NCI-H2029 treated with DMSO at 0.1 percent for 48 hours (cell line): Measurements from ENCODE around the gene CCR9.
"Not testable (repeated sequence)": the region's sequence is repeated elsewhere in the genome, so short reads cannot be mapped to it uniquely, and the experiment has no call there.

Experiments used
- DNase-seq: peaks from one replicate; lab custom pipeline; 2025; lab: John Stamatoyannopoulos, UW

CCR9 gene, protein sequence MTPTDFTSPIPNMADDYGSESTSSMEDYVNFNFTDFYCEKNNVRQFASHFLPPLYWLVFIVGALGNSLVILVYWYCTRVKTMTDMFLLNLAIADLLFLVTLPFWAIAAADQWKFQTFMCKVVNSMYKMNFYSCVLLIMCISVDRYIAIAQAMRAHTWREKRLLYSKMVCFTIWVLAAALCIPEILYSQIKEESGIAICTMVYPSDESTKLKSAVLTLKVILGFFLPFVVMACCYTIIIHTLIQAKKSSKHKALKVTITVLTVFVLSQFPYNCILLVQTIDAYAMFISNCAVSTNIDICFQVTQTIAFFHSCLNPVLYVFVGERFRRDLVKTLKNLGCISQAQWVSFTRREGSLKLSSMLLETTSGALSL

DNA sequence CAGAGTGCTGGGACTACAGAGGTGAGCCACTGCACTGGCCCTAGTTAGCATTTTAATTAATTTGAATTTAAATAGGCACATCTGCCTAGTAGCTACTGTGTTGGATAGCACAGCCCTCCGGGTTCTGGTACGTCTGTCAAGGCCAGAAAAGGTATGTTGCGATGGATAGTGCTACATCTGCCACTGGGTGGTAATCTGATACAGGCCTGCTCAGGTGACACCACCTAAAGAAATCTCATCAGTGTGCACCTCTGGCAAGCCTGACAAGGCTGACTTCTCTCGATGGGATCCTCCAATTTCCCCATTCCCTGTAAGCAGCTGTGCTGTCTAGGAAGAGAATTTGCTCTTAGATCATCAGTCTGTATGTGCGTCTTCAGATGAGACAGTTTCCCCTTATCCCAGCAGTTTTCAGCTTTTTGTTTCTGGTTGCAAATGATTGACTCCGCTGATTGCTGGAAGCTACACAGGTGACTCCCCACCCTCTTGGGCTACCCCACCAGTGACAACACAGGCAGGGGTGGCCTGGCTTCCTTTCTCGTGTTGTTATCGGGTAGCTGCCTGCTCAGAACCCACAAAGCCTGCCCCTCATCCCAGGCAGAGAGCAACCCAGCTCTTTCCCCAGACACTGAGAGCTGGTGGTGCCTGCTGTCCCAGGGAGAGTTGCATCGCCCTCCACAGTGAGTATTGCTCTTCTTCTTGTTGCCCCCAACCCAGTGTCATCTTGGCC is at the start of gene CCR9:
Gene CCR9 (plus strand): TSS at position 565 of the 727 bp plus-strand sequence. CDS start 8,391 bp downstream, outside the sequence.
- DNase-seq: peak; percentile 15

DNA sequence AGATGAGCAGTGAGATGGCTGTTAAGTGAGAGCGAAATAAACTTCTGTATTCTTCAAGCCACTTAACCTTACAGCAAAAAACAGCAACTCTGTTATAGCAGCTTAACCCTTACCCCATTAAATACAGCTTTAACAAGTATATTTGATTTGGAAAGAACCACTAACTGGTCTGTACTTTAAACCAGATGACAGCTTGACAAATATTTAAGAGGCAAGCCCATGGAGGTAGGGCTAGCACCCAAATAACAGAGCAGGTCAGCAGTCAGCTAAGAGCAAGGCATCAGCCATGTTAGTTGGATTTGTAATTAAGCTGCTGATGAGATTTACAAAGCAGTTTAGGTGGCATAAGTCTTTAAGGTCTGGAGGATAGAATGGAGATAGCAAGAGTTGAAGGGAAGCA is 47.9 kb upstream of the CCR9 start:
- no peak for DNase-seq

GRCh38 chr3:45841420-45841756 is 45.0 kb upstream of the CCR9 start:
- DNase-seq: no peak

DNA sequence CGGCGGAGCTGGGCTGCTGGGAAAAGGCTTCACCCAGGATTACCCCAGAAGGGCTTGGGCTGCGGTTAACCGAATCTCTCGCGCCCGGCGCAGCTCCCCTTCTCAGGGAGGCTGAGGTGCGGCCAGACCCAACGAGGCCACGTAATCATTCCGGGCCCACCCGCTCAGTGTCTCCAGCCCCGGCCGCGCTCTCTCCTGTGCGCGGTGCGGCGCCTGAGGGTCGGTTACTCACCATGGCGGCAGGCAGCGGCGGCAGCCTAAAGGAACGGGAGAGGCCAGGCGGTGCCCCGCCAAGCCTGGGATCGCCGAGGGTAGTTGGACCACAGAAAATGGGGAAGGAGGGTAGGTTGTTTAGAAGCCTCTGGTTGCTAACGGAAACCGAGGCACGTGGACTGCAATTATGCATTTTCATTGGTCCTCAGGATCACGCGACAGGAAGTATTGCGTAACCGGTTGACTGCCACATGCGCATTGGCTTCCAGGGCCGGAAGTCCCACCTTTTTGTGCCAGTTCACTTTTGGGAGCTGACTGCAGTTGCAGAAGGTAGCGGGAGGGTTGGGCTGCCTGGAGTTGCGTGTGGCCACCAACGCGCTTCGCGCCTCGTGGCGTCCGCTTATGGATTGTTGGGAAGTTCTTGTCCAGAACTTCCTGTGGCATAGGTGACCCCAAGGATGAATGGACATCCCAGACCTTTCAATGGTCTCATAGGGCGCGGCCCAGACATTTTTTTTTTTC is 44.4 kb upstream of the CCR9 start, which contains the start of gene LZTFL1:
Gene LZTFL1 (minus strand): TSS at position 363 of the 735 bp plus-strand sequence. CDS start 128 bp downstream, at position 235.
- DNase-seq: peak; percentile 95

- no peak for DNase-seq
Measured at GRCh38 chr3:45842851-45843625, 43.3 kb upstream of the CCR9 start.

GRCh38 chr3:45844616-45845015 is 41.7 kb upstream of the CCR9 start:
- no peak for DNase-seq

GRCh38 chr3:45848392-45848791 is 38.0 kb upstream of the CCR9 start:
- DNase-seq: no peak

GRCh38 chr3:45852828-45853227 is 33.5 kb upstream of the CCR9 start:
- DNase-seq: no peak

DNA sequence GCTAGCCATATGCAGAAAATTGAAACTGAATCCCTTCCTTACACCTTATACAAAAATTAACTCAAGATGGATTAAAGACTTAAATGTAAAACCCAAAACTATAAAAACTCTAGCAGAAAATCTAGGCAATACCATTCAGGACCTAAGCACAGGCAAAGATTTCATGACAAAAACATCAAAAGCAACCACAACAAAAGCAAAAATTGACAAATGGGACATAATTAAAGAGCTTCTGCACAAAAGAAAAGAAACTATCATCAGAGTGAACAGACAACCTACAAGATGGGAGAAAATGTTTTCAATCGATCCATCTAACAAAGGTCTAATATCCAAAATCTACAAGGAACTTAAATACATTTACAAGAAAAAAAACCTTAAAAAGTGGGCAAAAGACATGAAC is 30.0 kb upstream of the CCR9 start:
- DNase-seq: not testable (repeated sequence)

DNA sequence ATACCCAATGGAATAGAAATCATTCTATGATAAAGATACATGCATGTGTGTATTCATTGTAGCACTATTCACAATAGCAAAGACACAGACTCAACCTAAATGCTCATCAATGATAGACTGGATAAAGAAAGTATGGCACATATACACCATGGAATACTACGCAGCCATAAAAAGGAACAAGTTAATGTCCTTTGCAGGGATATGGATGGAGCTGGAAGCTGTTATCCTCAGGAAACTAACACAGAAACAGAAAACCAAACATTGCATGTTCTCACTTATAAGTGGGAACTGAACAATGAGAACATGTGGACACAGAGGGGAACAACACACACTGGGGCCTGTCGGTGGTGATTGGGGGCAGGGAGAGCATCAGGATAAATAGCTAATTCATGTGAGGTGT is 29.3 kb upstream of the CCR9 start:
- not testable (repeated sequence) for DNase-seq

DNA sequence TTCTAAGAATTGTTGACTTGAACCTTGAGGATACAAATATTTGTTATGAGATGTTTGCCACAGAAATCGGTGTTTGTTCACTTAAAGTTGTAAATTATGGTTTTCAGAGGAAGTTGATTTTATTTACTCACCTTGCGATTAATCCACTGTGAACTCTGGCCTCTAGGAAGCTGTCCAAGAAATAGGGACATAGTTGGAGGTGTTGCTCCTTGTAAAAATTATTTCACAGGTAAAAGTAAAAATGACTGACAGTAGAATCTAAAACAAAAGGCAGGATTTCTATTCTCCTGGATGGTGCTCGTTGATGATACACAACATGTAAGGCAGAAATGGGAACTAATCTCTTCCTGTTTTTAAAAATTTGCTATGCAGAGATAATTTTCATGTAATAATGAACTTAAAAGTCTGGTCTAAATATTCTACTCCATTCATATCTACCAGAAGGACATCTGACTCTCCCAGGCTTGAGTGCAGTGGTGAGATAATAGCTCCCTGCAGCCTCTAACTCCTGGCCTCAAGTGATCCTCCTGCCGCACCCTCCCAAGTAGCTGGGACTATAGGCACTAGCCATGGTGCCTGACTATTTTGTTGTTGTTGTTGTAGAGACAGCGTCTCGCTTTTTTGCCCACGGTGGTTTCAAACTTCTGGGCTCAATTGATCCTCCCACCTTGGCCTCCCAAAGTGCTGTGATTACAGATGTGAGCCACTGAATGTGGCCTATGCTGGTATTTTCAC is 27.4 kb upstream of the CCR9 start:
- no peak for DNase-seq

GRCh38 chr3:45860481-45860880 is 25.9 kb upstream of the CCR9 start:
- DNase-seq: no peak

DNA sequence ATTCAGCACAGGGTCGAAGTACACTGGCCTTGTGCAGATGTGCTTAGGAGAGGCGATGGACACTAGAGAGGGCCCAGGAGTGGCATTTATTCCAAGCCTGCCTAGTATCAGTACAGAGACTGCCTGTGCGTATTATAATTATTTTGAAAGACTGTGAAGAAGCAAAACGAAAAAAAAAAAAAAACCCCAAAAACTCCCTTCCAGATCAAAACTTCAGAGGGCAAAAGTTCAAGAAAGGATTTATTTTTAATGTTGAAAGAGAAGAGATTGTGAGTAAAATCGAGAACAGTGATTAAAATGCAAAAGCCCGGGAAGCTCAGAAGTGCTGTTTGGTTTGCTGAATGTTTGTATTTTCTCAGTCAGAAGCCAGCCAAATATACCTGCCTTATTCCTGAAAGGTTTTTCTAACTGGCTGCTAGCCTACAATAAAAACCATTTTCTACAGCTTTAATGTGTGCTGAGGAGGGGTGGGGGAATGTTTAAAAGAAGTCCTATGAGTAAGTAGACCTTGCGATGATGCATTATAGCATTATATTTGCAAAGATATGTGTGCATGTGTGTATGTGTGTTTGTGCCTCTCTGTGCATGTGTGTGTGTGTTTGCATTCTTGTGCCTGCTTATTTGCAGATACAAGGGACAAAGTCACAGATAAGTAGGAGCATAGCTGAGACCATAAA is 25.2 kb upstream of the CCR9 start:
- DNase-seq: no peak

- peak; percentile 47 for DNase-seq
Measured at GRCh38 chr3:45864760-45865519, 21.4 kb upstream of the CCR9 start.

DNA sequence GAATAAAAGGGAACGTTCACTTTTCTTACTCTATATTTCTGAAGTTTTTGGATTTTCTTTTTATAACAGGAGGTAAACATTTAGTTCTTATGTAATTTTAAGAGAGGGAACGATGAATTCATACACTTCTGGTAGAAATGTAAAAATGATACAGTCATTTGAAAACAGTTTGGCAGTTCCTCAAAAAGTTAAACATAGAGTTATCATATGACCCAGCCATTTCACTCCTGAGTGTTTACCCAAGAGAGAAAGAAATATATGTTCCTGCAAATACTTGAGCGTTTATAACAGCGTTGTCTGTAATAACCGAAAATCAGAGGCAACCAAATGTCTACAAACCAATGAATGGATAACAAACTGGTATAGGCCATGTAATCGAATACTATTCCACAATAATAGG is 20.8 kb upstream of the CCR9 start:
- DNase-seq: no peak

GRCh38 chr3:45868213-45868612 is 18.1 kb upstream of the CCR9 start:
- no peak for DNase-seq

DNA sequence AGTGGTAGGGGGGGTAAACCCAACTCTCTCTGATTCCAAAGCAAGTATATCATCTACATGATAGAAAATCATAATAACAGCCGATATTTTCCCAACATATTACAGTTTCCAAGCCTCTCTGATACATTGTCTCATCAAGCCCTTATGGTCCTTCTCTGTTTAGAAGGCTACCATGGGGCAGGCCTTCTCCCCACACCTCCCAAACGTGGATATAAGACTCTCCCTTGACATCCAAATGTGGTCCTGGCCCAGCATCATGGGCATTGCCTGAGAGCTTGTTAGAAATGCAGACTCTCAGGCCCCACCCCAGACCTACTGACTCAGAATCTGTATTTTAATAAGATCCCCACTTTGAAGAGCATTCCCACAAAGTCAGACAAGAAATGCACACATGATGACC is 17.7 kb upstream of the CCR9 start:
- no peak for DNase-seq

DNA sequence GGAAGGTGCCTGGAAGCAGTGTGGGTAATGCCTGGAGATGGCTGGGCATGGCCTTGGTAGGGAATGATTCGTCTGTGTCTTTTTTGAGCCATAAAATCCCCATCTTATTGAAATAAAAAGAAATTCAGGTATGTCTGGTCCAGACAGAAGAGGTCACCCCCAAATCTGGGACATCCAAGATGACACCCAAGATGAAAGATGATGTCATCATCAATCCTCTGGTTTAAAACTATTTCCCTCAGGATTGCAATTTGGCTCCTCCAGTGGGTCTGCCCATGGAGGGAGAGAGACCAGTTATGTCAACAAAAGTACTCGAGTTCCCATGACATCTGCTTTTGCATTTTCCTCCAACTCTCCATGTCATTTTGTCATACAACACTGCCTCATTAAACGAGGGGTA is 16.7 kb upstream of the CCR9 start:
- DNase-seq: no peak

- no peak for DNase-seq
Measured at GRCh38 chr3:45870099-45870498, 16.2 kb upstream of the CCR9 start.

DNA sequence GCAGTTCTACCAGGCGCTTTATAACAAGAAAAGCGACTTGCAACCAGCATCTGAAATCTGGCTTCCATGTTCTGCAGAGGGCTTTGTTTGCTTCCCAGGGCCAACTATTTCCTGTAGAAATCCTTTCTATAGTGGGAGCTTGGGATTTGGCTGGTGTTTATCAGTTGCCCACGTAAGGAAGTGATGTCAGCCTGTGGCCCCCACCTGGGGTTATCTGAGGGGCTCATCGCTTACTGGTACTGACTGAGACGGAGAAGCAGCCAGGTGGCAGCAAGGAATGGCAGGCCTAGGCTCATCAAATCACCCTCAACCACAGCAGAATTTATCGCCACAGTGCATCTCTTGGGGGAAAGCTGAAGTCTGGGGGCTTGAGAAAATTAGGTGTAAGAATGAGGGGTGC is 14.6 kb upstream of the CCR9 start:
- DNase-seq: no peak
